ENCODE measurements around the gene AFAP1L1. TPM values are rescaled to one million over a fixed set of nuclear protein-coding genes. Genes with fewer than 3 reads are reported as not detected.

Gene AFAP1L1
- total RNA-seq, 1 experiment from 2014 or later, result 19.6 TPM

- no peaks in the 10 kb centered on the region for H3K9me2 ChIP-seq (replicated peaks; ENCODE audit: low read length)
- TF ChIP-seq CTCF (conservative IDR thresholded peaks at IDR 0.05; ENCODE audit: low read depth, low read length) (no peak), EZH2 (IDR thresholded peaks at IDR 0.05; ENCODE audit: low read length, unreplicated experiment) (no peak), EZH2phosphoT487 (IDR thresholded peaks at IDR 0.05; ENCODE audit: borderline replicate concordance, low read length) (no peak)
- intact Hi-C loops (cut with micrococcal nuclease), result no loop called here
- peaks cover 13% of the 10 kb centered on the region for H3K4me1 ChIP-seq (ENCODE audit: insufficient read depth, low read length)
- ChIA-PET CTCF (no interaction called here), POLR2A (ENCODE audit: unreplicated experiment) (no interaction called here)
- peaks cover 17% of the 10 kb centered on the region for H4K20me1 ChIP-seq (ENCODE audit: low read length)
- no peak overlapping the region for H3K9ac ChIP-seq (ENCODE audit: low read length)
- no peaks in the 10 kb centered on the region for H3K27me3 ChIP-seq (ENCODE audit: low read length)
- no peak overlapping the region for H3K27ac ChIP-seq (ENCODE audit: low read length)
- peaks cover 84% of the 10 kb centered on the region for H3K36me3 ChIP-seq (ENCODE audit: low read depth, low read length)
- DNase-seq (no peak), ATAC-seq (no peak)
- no peaks in the 10 kb centered on the region for H3K9me3 ChIP-seq (ENCODE audit: low read length)
- H3F3A ChIP-seq (ENCODE audit: low read length, unreplicated experiment), result no peaks in the 10 kb centered on the region
- H3K79me2 ChIP-seq (ENCODE audit: low read length), result peaks cover 62% of the 10 kb centered on the region
- no TSS peak for BruUV-seq (replicated peaks)
- H3K4me3 ChIP-seq (ENCODE audit: low read length), result no peak overlapping the region
- no peak overlapping the region for H2AFZ ChIP-seq (ENCODE audit: low read length)
- H3K4me2 ChIP-seq (ENCODE audit: low read length), result no peak overlapping the region
These were observed 80.5 kb downstream of the AFAP1L1 start for GRCh38 chr5:149352169-149352568.

- Histone ChIP-seq H3K9me3 (ENCODE audit: low read length) (no peaks in the 10 kb centered on the region), H3K4me2 (ENCODE audit: low read length) (no peak overlapping the region), H2AFZ (ENCODE audit: low read length) (no peak overlapping the region), H3K9ac (ENCODE audit: low read length) (no peak overlapping the region), H3K27ac (ENCODE audit: low read length) (no peak overlapping the region), H3K79me2 (ENCODE audit: low read length) (peaks cover 51% of the 10 kb centered on the region), H3K4me3 (ENCODE audit: low read length) (no peak overlapping the region), H3K36me3 (ENCODE audit: low read depth, low read length) (peaks cover 66% of the 10 kb centered on the region), H3F3A (ENCODE audit: low read length, unreplicated experiment) (no peaks in the 10 kb centered on the region), H4K20me1 (ENCODE audit: low read length) (0 out of 2 replicates have a peak, but pooled peaks cover 6% of the 10 kb centered on the region), H3K27me3 (ENCODE audit: low read length) (no peaks in the 10 kb centered on the region), H3K9me2 (replicated peaks; ENCODE audit: low read length) (no peaks in the 10 kb centered on the region), H3K4me1 (ENCODE audit: insufficient read depth, low read length) (peaks cover 13% of the 10 kb centered on the region)
- no peak for DNase-seq
- ChIA-PET POLR2A (ENCODE audit: unreplicated experiment) (no interaction called here), CTCF (no interaction called here)
- TF ChIP-seq EZH2phosphoT487 (IDR thresholded peaks at IDR 0.05; ENCODE audit: borderline replicate concordance, low read length) (no peak), CTCF (conservative IDR thresholded peaks at IDR 0.05; ENCODE audit: low read depth, low read length) (no peak), EZH2 (IDR thresholded peaks at IDR 0.05; ENCODE audit: low read length, unreplicated experiment) (no peak)
- no peak for ATAC-seq
- no TSS peak for BruUV-seq (replicated peaks)
- intact Hi-C loops (cut with micrococcal nuclease), result no loop called here
These were observed 82.3 kb downstream of the AFAP1L1 start for GRCh38 chr5:149353911-149354310.

GRCh38 chr5:149355688-149356087 is 84.0 kb downstream of the AFAP1L1 start:
- DNase-seq (no peak), ATAC-seq (no peak)
- Histone ChIP-seq H3K9me3 (ENCODE audit: low read length) (no peaks in the 10 kb centered on the region), H3K27me3 (ENCODE audit: low read length) (no peaks in the 10 kb centered on the region), H3K4me2 (ENCODE audit: low read length) (no peak overlapping the region), H3K4me3 (ENCODE audit: low read length) (no peak overlapping the region), H3K27ac (ENCODE audit: low read length) (no peak overlapping the region), H4K20me1 (ENCODE audit: low read length) (0 out of 2 replicates have a peak, but pooled peaks cover 6% of the 10 kb centered on the region), H3K4me1 (ENCODE audit: insufficient read depth, low read length) (peaks cover 15% of the 10 kb centered on the region), H2AFZ (ENCODE audit: low read length) (no peak overlapping the region), H3K9me2 (replicated peaks; ENCODE audit: low read length) (no peaks in the 10 kb centered on the region), H3K79me2 (ENCODE audit: low read length) (peaks cover 35% of the 10 kb centered on the region), H3K9ac (ENCODE audit: low read length) (no peak overlapping the region), H3F3A (ENCODE audit: low read length, unreplicated experiment) (no peaks in the 10 kb centered on the region), H3K36me3 (ENCODE audit: low read depth, low read length) (peaks cover 49% of the 10 kb centered on the region)
- CTCF ChIA-PET, result no interaction called here
- intact Hi-C loops (cut with micrococcal nuclease), result no loop called here
- no TSS peak for BruUV-seq (replicated peaks)
- TF ChIP-seq EZH2 (IDR thresholded peaks at IDR 0.05; ENCODE audit: low read length, unreplicated experiment), result no peak
- TF ChIP-seq EZH2phosphoT487 (IDR thresholded peaks at IDR 0.05; ENCODE audit: borderline replicate concordance, low read length), result no peak
- no peak for TF ChIP-seq CTCF (conservative IDR thresholded peaks at IDR 0.05; ENCODE audit: low read depth, low read length)
- POLR2A ChIA-PET (ENCODE audit: unreplicated experiment), result interaction anchor here (0.6 kb wide), 1 partner anchor 11 kb away, joined by 3 read pairs; no protein-coding TSS in a partner anchor
